ENCODE results near the gene SAMD14.
A peak's percentile ranks its signal among the peaks of the same experiment; 100 is the strongest.

Gene SAMD14

DNA sequence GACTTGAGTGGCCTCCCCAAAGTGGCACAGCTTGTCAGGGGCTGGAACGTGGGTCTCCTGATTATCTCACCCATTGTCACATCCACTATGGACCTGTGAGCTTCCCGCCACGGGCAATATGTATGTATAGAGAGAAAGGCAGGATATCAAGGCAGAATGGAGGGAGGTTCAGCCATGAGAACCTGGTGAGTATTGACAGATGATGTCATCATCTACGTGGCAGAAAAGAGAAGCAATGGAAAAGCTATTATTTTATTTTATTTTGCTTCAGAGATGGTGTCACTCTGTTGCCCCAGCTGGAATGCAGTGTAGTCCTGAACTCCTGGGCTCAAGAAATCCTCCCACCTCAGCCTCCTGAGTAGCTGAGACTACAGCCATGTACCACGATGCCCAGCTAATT is 48.2 kb downstream of the SAMD14 start:
- H3K9ac ChIP-seq (ENCODE audit: low read depth, low read length) = no peak overlapping the region
- H3K9me3 ChIP-seq (replicated peaks; ENCODE audit: low read length) = no peaks in the 10 kb centered on the region
- no peak overlapping the region for H3K4me2 ChIP-seq (ENCODE audit: low read length)
- H3K4me3 ChIP-seq (ENCODE audit: low read length) = no peak overlapping the region
- H3K4me1 ChIP-seq (ENCODE audit: control insufficient read depth, insufficient read depth, low read length) = peaks cover 16% of the 10 kb centered on the region
- H3K27me3 ChIP-seq (ENCODE audit: control insufficient read depth, insufficient read depth, low read length) = no peaks in the 10 kb centered on the region
- peaks cover 75% of the 10 kb centered on the region for H3K36me3 ChIP-seq (ENCODE audit: insufficient read depth, low read length)

DNA sequence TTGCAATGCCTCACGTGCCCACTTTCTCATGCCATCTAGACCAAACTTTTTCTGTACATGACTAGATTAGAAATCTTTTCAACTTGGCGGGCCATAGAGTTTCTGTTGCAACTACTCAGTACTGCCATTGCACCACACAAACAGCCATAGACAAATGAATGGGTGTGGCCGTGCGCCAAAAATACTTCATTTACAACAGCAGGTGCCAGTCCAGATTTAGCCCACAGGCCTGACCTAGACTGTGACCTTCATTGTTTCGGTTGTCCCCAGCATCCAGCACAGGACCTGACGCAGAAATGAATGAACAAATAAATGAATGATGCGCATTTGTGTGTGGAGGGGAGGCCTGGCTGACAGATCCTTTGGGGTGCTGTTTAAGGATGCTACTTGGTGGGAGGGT is 49.1 kb downstream of the SAMD14 start:
- no peak overlapping the region for H3K9ac ChIP-seq (ENCODE audit: low read depth, low read length)
- H3K27me3 ChIP-seq (ENCODE audit: control insufficient read depth, insufficient read depth, low read length) = no peaks in the 10 kb centered on the region
- no peak overlapping the region for H3K4me2 ChIP-seq (ENCODE audit: low read length)
- peaks cover 16% of the 10 kb centered on the region for H3K4me1 ChIP-seq (ENCODE audit: control insufficient read depth, insufficient read depth, low read length)
- H3K9me3 ChIP-seq (replicated peaks; ENCODE audit: low read length) = no peaks in the 10 kb centered on the region
- peaks cover 80% of the 10 kb centered on the region for H3K36me3 ChIP-seq (ENCODE audit: insufficient read depth, low read length)
- no peak overlapping the region for H3K4me3 ChIP-seq (ENCODE audit: low read length)

DNA sequence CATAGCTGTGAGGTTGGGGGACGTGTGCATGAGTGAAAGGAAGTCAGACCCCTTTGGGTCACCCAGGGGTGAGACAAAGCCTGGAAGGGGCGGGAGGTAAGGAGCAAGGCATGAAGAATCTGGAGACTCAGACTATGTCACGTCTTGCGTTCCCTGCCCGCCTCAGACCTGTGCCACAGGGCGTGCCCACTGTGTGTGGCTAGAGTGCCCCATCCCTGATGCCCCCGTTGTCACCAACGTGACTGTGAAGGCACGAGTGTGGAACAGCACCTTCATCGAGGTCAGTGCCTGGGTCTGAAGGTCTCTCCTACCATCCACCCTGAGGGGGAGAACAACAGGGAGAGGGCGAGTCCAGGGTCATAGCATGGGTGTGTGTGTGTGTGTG is 49.9 kb downstream of the SAMD14 start:
- peaks cover 87% of the 10 kb centered on the region for H3K36me3 ChIP-seq (ENCODE audit: insufficient read depth, low read length)
- H3K4me2 ChIP-seq (ENCODE audit: low read length) = no peak overlapping the region
- no peaks in the 10 kb centered on the region for H3K27me3 ChIP-seq (ENCODE audit: control insufficient read depth, insufficient read depth, low read length)
- H3K4me1 ChIP-seq (ENCODE audit: control insufficient read depth, insufficient read depth, low read length) = peaks cover 16% of the 10 kb centered on the region
- no peak overlapping the region for H3K9ac ChIP-seq (ENCODE audit: low read depth, low read length)
- no peak overlapping the region for H3K4me3 ChIP-seq (ENCODE audit: low read length)
- H3K9me3 ChIP-seq (replicated peaks; ENCODE audit: low read length) = no peaks in the 10 kb centered on the region

DNA sequence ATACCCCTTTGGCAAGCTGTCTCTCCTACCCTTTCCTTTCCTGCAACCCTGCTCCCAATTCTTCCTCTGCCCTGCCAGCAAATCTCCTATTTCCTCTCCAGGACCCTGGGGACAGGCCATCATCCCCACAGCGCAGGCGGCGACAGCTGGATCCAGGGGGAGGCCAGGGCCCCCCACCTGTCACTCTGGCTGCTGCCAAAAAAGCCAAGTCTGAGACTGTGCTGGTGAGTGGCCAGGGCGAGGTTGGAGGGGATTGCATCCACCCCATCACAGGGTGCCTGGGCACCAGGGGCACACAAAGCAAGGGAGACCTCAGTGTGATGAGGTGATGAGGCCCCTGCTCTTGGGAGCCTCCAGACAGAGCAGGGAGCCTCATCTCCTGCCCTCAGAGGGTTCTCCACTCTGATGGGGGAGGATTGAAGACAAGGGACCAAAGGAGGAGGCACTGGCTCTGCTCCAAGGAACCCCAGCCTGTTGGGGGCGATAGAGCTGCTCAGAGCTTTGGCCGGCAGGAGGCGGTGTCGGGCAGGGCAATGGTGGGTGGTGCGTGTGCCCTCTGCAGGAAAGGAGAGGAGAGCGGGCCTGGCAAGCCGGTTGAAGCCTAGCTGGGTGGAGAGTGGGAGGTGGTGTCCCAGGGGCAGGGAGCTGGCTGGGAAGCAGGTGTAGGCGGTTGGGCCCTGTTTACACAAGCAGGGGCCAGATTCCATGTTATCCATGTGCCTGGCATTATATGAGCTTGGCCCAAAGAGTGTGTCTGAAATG is 50.4 kb downstream of the SAMD14 start:
- no peak overlapping the region for H3K4me2 ChIP-seq (ENCODE audit: low read length)
- H3K9me3 ChIP-seq (replicated peaks; ENCODE audit: low read length) = no peaks in the 10 kb centered on the region
- peaks cover 91% of the 10 kb centered on the region for H3K36me3 ChIP-seq (ENCODE audit: insufficient read depth, low read length)
- H3K9ac ChIP-seq (ENCODE audit: low read depth, low read length) = peak overlapping the region; percentile 10
- H3K4me3 ChIP-seq (ENCODE audit: low read length) = no peak overlapping the region
- no peaks in the 10 kb centered on the region for H3K27me3 ChIP-seq (ENCODE audit: control insufficient read depth, insufficient read depth, low read length)
- peaks cover 16% of the 10 kb centered on the region for H3K4me1 ChIP-seq (ENCODE audit: control insufficient read depth, insufficient read depth, low read length)

DNA sequence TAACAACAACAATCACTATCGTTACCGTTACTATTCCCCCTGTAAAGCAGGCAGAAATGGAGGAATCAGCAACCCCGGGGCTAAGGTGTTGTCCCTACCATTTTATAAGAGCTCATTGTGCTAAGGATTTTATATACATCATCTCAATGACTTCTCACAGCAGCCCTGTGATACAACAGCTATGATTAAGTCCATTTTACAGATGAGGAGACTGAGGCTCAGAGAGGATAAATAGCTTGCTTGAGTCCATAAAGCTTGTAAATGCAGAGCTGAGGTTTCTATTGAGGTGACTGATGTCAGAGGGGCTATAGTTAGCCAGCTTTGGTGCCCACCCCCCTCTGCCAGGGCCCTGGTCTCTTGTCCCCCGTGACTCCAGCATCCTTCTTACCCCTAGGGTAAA is 51.5 kb downstream of the SAMD14 start:
- H3K9me3 ChIP-seq (replicated peaks; ENCODE audit: low read length) = no peaks in the 10 kb centered on the region
- no peaks in the 10 kb centered on the region for H3K27me3 ChIP-seq (ENCODE audit: control insufficient read depth, insufficient read depth, low read length)
- H3K36me3 ChIP-seq (ENCODE audit: insufficient read depth, low read length) = peaks cover 98% of the 10 kb centered on the region
- H3K4me2 ChIP-seq (ENCODE audit: low read length) = no peak overlapping the region
- no peak overlapping the region for H3K4me3 ChIP-seq (ENCODE audit: low read length)
- peaks cover 16% of the 10 kb centered on the region for H3K4me1 ChIP-seq (ENCODE audit: control insufficient read depth, insufficient read depth, low read length)
- H3K9ac ChIP-seq (ENCODE audit: low read depth, low read length) = peak overlapping the region; percentile 14

DNA sequence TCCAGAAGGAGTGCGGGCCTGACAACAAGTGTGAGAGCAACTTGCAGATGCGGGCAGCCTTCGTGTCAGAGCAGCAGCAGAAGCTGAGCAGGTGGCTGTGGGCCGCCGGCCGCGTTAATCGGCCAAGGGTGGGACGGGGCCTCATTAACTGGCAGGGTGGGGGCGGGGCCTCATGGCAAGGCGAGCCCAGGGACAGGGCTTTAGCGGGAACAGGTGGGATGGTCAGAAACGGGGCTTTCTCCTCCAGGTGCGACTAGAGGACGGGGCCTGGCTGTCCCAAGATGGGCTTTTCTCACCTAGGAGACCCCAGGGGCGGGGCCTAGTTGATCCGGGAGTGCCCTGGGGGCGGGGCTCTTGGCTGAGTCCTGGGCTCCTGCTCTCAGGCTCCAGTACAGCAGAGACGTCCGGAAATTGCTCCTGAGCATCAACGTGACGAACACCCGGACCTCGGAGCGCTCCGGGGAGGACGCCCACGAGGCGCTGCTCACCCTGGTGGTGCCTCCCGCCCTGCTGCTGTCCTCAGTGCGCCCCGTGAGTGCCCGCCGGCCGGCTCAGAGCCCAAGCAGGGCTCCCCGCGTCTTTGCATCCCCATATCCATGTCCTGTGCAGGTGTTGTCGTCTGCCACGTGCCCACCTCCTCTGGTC is 53.2 kb downstream of the SAMD14 start:
- no peak overlapping the region for H3K9ac ChIP-seq (ENCODE audit: low read depth, low read length)
- peaks cover 98% of the 10 kb centered on the region for H3K36me3 ChIP-seq (ENCODE audit: insufficient read depth, low read length)
- H3K4me3 ChIP-seq (ENCODE audit: low read length) = no peak overlapping the region
- no peaks in the 10 kb centered on the region for H3K27me3 ChIP-seq (ENCODE audit: control insufficient read depth, insufficient read depth, low read length)
- peaks cover 16% of the 10 kb centered on the region for H3K4me1 ChIP-seq (ENCODE audit: control insufficient read depth, insufficient read depth, low read length)
- no peak overlapping the region for H3K4me2 ChIP-seq (ENCODE audit: low read length)
- no peaks in the 10 kb centered on the region for H3K9me3 ChIP-seq (replicated peaks; ENCODE audit: low read length)

DNA sequence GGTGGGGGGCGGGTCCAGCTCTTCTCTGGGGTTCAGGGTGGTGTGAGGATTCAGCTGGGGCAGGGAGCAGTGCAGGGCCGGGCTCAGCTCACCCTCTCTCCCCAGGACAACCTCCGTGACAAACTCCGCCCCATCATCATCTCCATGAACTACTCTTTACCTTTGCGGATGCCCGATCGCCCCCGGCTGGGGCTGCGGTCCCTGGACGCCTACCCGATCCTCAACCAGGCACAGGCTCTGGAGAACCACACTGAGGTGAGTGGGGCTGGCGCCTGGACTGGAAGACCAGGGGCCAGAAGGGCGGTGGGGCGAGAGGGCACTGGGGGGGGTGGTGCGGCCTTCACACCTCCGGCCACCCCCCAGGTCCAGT is 53.8 kb downstream of the SAMD14 start:
- Histone ChIP-seq H3K4me2 (ENCODE audit: low read length) (no peak overlapping the region), H3K9ac (ENCODE audit: low read depth, low read length) (no peak overlapping the region), H3K4me3 (ENCODE audit: low read length) (no peak overlapping the region), H3K4me1 (ENCODE audit: control insufficient read depth, insufficient read depth, low read length) (peaks cover 16% of the 10 kb centered on the region), H3K9me3 (replicated peaks; ENCODE audit: low read length) (no peaks in the 10 kb centered on the region), H3K36me3 (ENCODE audit: insufficient read depth, low read length) (peaks cover 98% of the 10 kb centered on the region), H3K27me3 (ENCODE audit: control insufficient read depth, insufficient read depth, low read length) (no peaks in the 10 kb centered on the region)

DNA sequence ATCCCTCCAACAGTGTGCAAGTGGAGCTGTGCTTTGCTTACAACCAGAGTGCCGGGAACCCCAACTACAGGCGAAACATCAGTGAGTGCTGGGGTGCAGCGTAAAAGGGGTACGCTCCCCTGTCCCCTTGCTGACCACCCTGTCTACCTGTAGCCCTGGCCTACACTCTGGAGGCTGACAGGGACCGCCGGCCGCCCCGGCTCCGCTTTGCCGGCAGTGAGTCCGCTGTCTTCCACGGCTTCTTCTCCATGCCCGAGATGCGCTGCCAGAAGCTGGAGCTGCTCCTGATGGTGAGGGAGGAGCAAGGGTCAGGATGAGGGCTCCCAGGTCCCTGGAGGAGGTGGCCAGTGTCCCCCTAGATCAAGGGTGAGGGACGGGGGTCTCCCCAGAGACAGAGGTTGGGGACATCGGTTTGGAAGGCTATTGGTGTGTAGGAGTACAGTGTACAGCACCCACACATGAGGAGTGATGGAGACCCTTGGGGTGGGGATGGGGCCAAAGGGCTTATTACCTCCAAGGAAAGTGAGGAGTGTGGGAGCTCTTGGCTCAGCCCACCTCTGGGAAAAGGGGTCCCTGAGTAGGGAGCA is 54.4 kb downstream of the SAMD14 start:
- Histone ChIP-seq H3K4me2 (ENCODE audit: low read length) (no peak overlapping the region), H3K27me3 (ENCODE audit: control insufficient read depth, insufficient read depth, low read length) (no peaks in the 10 kb centered on the region), H3K4me3 (ENCODE audit: low read length) (no peak overlapping the region), H3K4me1 (ENCODE audit: control insufficient read depth, insufficient read depth, low read length) (peaks cover 16% of the 10 kb centered on the region), H3K9me3 (replicated peaks; ENCODE audit: low read length) (no peaks in the 10 kb centered on the region), H3K9ac (ENCODE audit: low read depth, low read length) (no peak overlapping the region), H3K36me3 (ENCODE audit: insufficient read depth, low read length) (peaks cover 98% of the 10 kb centered on the region)

DNA sequence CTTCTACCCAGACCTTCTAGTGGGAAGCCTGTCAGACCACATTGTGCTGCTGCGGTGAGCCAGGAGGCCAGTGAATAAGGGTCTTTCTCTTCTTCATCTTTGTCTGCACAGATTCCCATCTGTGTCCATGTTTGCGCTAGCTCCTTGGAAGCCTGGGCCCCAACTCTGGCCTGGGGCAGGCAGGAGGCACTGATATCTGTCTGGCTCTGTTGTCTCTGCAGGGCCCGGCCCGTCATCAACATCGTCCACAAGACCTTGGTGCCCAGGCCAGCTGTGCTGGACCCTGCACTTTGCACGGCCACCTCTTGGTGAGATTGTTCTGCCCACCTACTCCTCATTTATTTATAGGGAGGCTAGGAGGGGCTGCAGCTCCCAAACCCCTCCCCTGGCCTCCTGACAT is 55.7 kb downstream of the SAMD14 start:
- no peak overlapping the region for H3K9ac ChIP-seq (ENCODE audit: low read depth, low read length)
- H3K9me3 ChIP-seq (replicated peaks; ENCODE audit: low read length) = no peaks in the 10 kb centered on the region
- H3K4me1 ChIP-seq (ENCODE audit: control insufficient read depth, insufficient read depth, low read length) = peaks cover 8% of the 10 kb centered on the region
- no peak overlapping the region for H3K4me3 ChIP-seq (ENCODE audit: low read length)
- H3K27me3 ChIP-seq (ENCODE audit: control insufficient read depth, insufficient read depth, low read length) = no peaks in the 10 kb centered on the region
- peaks cover 98% of the 10 kb centered on the region for H3K36me3 ChIP-seq (ENCODE audit: insufficient read depth, low read length)
- no peak overlapping the region for H3K4me2 ChIP-seq (ENCODE audit: low read length)

DNA sequence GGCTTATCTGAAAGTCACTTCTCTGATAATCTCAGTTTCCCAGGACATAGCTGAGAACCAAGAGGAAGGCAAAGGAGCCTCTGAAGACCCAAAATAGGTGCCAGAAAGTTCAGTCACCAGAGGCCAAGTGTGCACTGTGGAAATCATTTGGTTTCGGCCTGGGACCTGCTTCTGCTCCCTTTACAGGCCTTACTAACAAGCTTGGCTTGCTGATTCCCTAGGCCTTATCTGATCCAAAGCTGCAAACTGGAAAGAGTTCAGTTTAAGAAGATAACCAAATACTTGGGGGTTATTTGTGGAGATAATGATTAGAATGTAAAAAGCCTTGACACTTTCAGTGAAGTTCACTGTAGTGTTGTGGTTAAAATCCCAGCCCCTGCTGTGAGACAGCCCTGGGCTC is 57.0 kb downstream of the SAMD14 start:
- Histone ChIP-seq H3K4me2 (ENCODE audit: low read length) (no peak overlapping the region), H3K4me1 (ENCODE audit: control insufficient read depth, insufficient read depth, low read length) (peaks cover under 1% of the 10 kb centered on the region), H3K4me3 (ENCODE audit: low read length) (no peak overlapping the region), H3K27me3 (ENCODE audit: control insufficient read depth, insufficient read depth, low read length) (no peaks in the 10 kb centered on the region), H3K9ac (ENCODE audit: low read depth, low read length) (no peak overlapping the region), H3K9me3 (replicated peaks; ENCODE audit: low read length) (no peaks in the 10 kb centered on the region), H3K36me3 (ENCODE audit: insufficient read depth, low read length) (peaks cover 94% of the 10 kb centered on the region)

DNA sequence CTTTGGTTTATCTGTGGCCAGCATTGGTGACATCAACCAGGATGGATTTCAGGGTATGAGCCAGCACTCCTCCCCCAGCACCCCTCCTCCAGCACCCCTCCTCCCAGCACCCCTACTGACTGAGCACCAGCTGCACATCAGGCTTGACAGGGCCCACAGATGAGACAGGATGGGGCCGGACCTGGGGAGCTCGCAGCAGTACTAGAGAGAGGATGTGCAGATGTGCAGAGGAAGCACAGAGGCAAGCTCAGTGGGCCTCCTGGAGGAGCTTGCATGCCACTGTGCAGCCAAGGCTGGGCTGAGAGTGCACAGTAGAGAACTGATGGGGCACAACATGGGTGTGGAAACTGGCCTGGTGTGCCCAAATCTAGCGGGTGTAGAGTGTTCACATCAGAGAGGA is 57.8 kb downstream of the SAMD14 start:
- H3K27me3 ChIP-seq (ENCODE audit: control insufficient read depth, insufficient read depth, low read length) = no peaks in the 10 kb centered on the region
- H3K9me3 ChIP-seq (replicated peaks; ENCODE audit: low read length) = no peaks in the 10 kb centered on the region
- no peak overlapping the region for H3K4me2 ChIP-seq (ENCODE audit: low read length)
- no peak overlapping the region for H3K9ac ChIP-seq (ENCODE audit: low read depth, low read length)
- H3K4me1 ChIP-seq (ENCODE audit: control insufficient read depth, insufficient read depth, low read length) = peaks cover 8% of the 10 kb centered on the region
- H3K36me3 ChIP-seq (ENCODE audit: insufficient read depth, low read length) = peaks cover 94% of the 10 kb centered on the region
- H3K4me3 ChIP-seq (ENCODE audit: low read length) = no peak overlapping the region

DNA sequence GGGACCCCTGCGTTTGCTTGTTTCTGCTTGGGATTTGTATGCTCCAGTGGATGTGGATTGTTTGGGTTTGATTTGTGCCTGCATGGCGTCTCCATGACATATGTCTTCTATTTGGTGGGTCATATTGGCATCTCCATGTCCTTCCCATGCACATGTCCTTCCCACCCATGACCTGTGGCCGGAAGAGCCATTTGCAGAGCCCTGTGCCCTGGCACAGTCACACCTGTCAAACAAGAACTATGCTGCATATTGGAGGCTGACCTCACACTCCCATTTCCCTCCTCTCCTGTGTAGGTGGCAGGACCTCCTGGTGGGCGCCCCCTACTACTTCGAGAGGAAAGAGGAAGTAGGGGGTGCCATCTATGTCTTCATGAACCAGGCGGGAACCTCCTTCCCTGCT is 58.3 kb downstream of the SAMD14 start:
- H3K9me3 ChIP-seq (replicated peaks; ENCODE audit: low read length) = no peaks in the 10 kb centered on the region

More for the DNA sequence above, 58.3 kb downstream of the SAMD14 start:
- Histone ChIP-seq H3K27me3 (ENCODE audit: control insufficient read depth, insufficient read depth, low read length) (no peaks in the 10 kb centered on the region), H3K4me3 (ENCODE audit: low read length) (no peak overlapping the region), H3K36me3 (ENCODE audit: insufficient read depth, low read length) (peaks cover 94% of the 10 kb centered on the region), H3K4me1 (ENCODE audit: control insufficient read depth, insufficient read depth, low read length) (peaks cover 13% of the 10 kb centered on the region), H3K4me2 (ENCODE audit: low read length) (no peak overlapping the region), H3K9ac (ENCODE audit: low read depth, low read length) (no peak overlapping the region)
